Heart left ventricle (tissue), 13 donors: Measurements from ENCODE around the gene FAM72B.
"Not testable (repeated sequence)": the region's sequence is repeated elsewhere in the genome, so short reads cannot be mapped to it uniquely, and the experiment has no call there.

ENCODE experiments used
- POLR2A ChIP-seq, 2 donors: fragments of 450-650 bp; IDR thresholded peaks; one replicate each; pipeline ENCODE4 v1.6.1; 2017; ENCODE audit warnings: antibody characterized with exemption in 2 of 2, mild to moderate bottlenecking in 2 of 2, moderate library complexity in 2 of 2
- TF ChIP-seq, protein P1 (sequence below), 12 donors: fragments of 200-600 bp; sonication (generic) in 4 of 12; IDR thresholded peaks; one replicate each; pipeline versions ENCODE4 v1.5.0 to v1.8.0; 2018 to 2022; ENCODE audit warnings: antibody characterized with exemption in 12 of 12, mild to moderate bottlenecking in 5 of 12
- donor health status: ischemic (EF 13 %, LVEDD 7.1; RV severe dilation, severe dysfunction).
- donor health status: DM: no; HTN: yes; CAD: no.
- donor health status: DM: no; HTN: no; CAD: no.
- donor health status: ischemic (EF 25% LVEDD 6.9; RV normal size, moderate dysfunction).
- donor health status: ischemic (EF 25% LVEDD 5.7; RV mildly dilated, moderate dysfunction).
- donor health status: ischemic (EF 35%, LVEDD 5.7; RV mildly dilated, moderate dysfunction).
- donor health status: nonischemic (EF 11% LVEDD 7.7; RV severe dilation, severe dysfunction).
- donor health status: DM: yes; HTN: yes; CAD: no.
- donor health status: PGD.
- donor health status: ischemic (EF 29% LVEDD 5.4; RV normal size, mild dysfunction).
- donor health status: nonischemic (EF 23%, LVEDD 6.1; RV moderate dilation, normal function).

- TF ChIP-seq, protein P1, sequence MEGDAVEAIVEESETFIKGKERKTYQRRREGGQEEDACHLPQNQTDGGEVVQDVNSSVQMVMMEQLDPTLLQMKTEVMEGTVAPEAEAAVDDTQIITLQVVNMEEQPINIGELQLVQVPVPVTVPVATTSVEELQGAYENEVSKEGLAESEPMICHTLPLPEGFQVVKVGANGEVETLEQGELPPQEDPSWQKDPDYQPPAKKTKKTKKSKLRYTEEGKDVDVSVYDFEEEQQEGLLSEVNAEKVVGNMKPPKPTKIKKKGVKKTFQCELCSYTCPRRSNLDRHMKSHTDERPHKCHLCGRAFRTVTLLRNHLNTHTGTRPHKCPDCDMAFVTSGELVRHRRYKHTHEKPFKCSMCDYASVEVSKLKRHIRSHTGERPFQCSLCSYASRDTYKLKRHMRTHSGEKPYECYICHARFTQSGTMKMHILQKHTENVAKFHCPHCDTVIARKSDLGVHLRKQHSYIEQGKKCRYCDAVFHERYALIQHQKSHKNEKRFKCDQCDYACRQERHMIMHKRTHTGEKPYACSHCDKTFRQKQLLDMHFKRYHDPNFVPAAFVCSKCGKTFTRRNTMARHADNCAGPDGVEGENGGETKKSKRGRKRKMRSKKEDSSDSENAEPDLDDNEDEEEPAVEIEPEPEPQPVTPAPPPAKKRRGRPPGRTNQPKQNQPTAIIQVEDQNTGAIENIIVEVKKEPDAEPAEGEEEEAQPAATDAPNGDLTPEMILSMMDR (IDR thresholded peaks at IDR 0.05) = not testable (repeated sequence)
- TF ChIP-seq POLR2A (IDR thresholded peaks at IDR 0.05) = not testable (repeated sequence)
These were observed 21.9 kb upstream of the FAM72B start for GRCh38 chr1:121205786-121206711.
